Transverse colon (tissue), 4 donors: ENCODE data around the gene MIP. TPM values are rescaled to one million over a fixed set of nuclear protein-coding genes. Genes with fewer than 3 reads are reported as not detected.
"Not testable (repeated sequence)": the region's sequence is repeated elsewhere in the genome, so short reads cannot be mapped to it uniquely, and the experiment has no call there.

ENCODE experiments used
- DNase-seq: peaks from one replicate; pipeline ENCODE4 v3.0.0-alpha.2; 2019
- H3K27ac ChIP-seq, 4 donors: fragments of 200-600 bp; sonication (generic); 2 replicates each; pipeline ENCODE4 v1.5.1; 2016 to 2018; ENCODE audit warnings: inconsistent platforms in 4 of 4
- H3K27me3 ChIP-seq: fragments of 200-600 bp; sonication (generic); 2 replicates; pipeline ENCODE4 v1.5.1; 2017; ENCODE audit warnings: inconsistent platforms
- H3K36me3 ChIP-seq, 4 donors: fragments of 200-600 bp; sonication (generic); 2 replicates each; pipeline ENCODE4 v1.5.1; 2017 to 2019; ENCODE audit warnings: inconsistent platforms in 4 of 4
- H3K4me1 ChIP-seq, 4 donors: fragments of 200-600 bp; sonication (generic); 2 replicates each; pipeline ENCODE4 v1.5.1; 2017 to 2020; ENCODE audit warnings: inconsistent platforms in 4 of 4
- H3K4me3 ChIP-seq, 4 donors: fragments of 200-600 bp; sonication (generic); 1 replicate in 1 of 4; 2 replicates in 3 of 4; pipeline versions ENCODE4 v1.5.1 to v1.6.1; 2017 to 2019; ENCODE audit warnings: inconsistent platforms in 4 of 4
- H3K9me3 ChIP-seq, 2 donors: fragments of 200-600 bp; sonication (generic); 2 replicates each; pipeline ENCODE4 v1.5.1; 2017 to 2019; ENCODE audit warnings: inconsistent platforms in 2 of 2
- WGBS, 2 donors: methylation state at CpG; one replicate each; pipeline ENCODE4 v1.1.5; 2018; ENCODE audit warnings: low coverage in 1 of 2; 5-methylcytosine and 5-hydroxymethylcytosine counted together
- in situ Hi-C, 4 donors: fragments of 200-750 bp; cut with MboI; loops; one replicate each; pipeline versions ENCODE4 v1.15.0 to v1.15.1; 2017; ENCODE audit warnings: low sequenced_read_pairs in 3 of 4, low pct_ligation_motif_present in 1 of 4, low pct_unique_long_range_greater_than_20kb in 1 of 4
- intact Hi-C: fragments of 100-400 bp; cut with DNase I; formaldehyde crosslinking; loops from one replicate; pipeline ENCODE4 v1.15.1; 2023; ENCODE audit warnings: low total_unique reads
- total RNA-seq, 4 donors: library from RNA; depleted of rRNA; stranded (reverse); fragments of >200 nt; gene quantifications; one replicate each; pipeline ENCODE4 v1.1.0, GENCODE V29; 2016

Gene MIP
- total RNA-seq, 4 donors from 2014 or later: not detected

GRCh38 chr12:56401125-56401524 lies 53.3 kb downstream of the MIP start:
- DNase-seq, H3K4me3 ChIP-seq, intact Hi-C loops: not testable (repeated sequence)

More at GRCh38 chr12:56401125-56401524, 53.3 kb downstream of the MIP start:
- H3K27ac ChIP-seq, H3K4me1 ChIP-seq, H3K27me3 ChIP-seq, H3K9me3 ChIP-seq, H3K36me3 ChIP-seq, in situ Hi-C loops: not testable (repeated sequence)
- WGBS, 2 donors: 97% methylated on average over 1 of the region's 3 CpGs; no CpG with 5 or more reads in 1 of the 2 donors

Other genes with a start within 250 kb of the MIP start
- gene RNF41, start 232.7 kb downstream of the MIP start, total RNA-seq: 10 to 100 TPM; 39.0 to 51.3 (median 42.7) TPM
- 10 to 100 TPM in 3 of 4 donors, 1 to 10 TPM in 1; 4.9 to 26.8 (median 15.5) TPM for gene NABP2, start 230.3 kb downstream of the MIP start, total RNA-seq
- gene SLC39A5, start 224.6 kb downstream of the MIP start, total RNA-seq: 100 to 1,000 TPM; 225 to 325 (median 283) TPM
- gene ANKRD52, start 196.3 kb downstream of the MIP start, total RNA-seq: 100 to 1,000 TPM in 1 of 4 donors, 10 to 100 TPM in 3; 28.4 to 120 (median 40.0) TPM
- 10 to 100 TPM in 3 of 4 donors, 1 to 10 TPM in 1; 6.7 to 51.5 (median 27.9) TPM for gene COQ10A, start 187.7 kb downstream of the MIP start, total RNA-seq
- 100 to 1,000 TPM in 3 of 4 donors, 10 to 100 TPM in 1; 92.4 to 297 (median 213) TPM for gene CS, start 154.3 kb downstream of the MIP start, total RNA-seq
- gene CNPY2, start 138.7 kb downstream of the MIP start, total RNA-seq: 10 to 100 TPM; 34.0 to 87.2 (median 51.8) TPM
- gene PAN2, start 120.7 kb downstream of the MIP start, total RNA-seq: 100 to 1,000 TPM in 1 of 4 donors, 10 to 100 TPM in 3; 45.2 to 206 (median 58.0) TPM
- gene IL23A, start 115.8 kb downstream of the MIP start, total RNA-seq: 1 to 10 TPM in 1 of 4 donors, not detected in 3; 1.3 TPM
- 100 to 1,000 TPM in 3 of 4 donors, 10 to 100 TPM in 1; 85.6 to 192 (median 115) TPM for gene STAT2, start 94.5 kb downstream of the MIP start, total RNA-seq
- not detected for gene APOF, start 91.8 kb downstream of the MIP start, total RNA-seq
- gene TIMELESS, start 5.2 kb downstream of the MIP start, total RNA-seq: 1 to 10 TPM in 3 of 4 donors, under 1 TPM in 1; 0.75 to 7.8 (median 3.9) TPM
- 10 to 100 TPM in 1 of 4 donors, 1 to 10 TPM in 3; 3.0 to 11.5 (median 3.9) TPM for gene SPRYD4, start 13.9 kb upstream of the MIP start, total RNA-seq
- gene GLS2, start 33.5 kb upstream of the MIP start, total RNA-seq: under 1 TPM in 2 of 4 donors, not detected in 2; 0.41 to 0.95 TPM
- 10 to 100 TPM; 17.3 to 55.1 (median 25.2) TPM for gene RBMS2, start 67.2 kb upstream of the MIP start, total RNA-seq
- gene BAZ2A, start 175.7 kb upstream of the MIP start, total RNA-seq: 100 to 1,000 TPM; 108 to 261 (median 124) TPM
- gene ATP5F1B, start 191.3 kb upstream of the MIP start, total RNA-seq: 1,000 to 10,000 TPM in 1 of 4 donors, 100 to 1,000 TPM in 3; 442 to 1,000 (median 608) TPM
- gene PTGES3, start 233.6 kb upstream of the MIP start, total RNA-seq: 100 to 1,000 TPM in 2 of 4 donors, 10 to 100 TPM in 2; 40.4 to 168 (median 102) TPM